GM19240 (cell line): ENCODE measurements around the gene REEP5.
"Not testable (repeated sequence)": the region's sequence is repeated elsewhere in the genome, so short reads cannot be mapped to it uniquely, and the experiment has no call there.

Source experiments
- DNase-seq: peaks from one replicate; pipeline ENCODE4 v3.0.0; 2011; ENCODE audit warnings: low spot score; ENCODE audit not compliant: insufficient read length

REEP5 gene

DNA sequence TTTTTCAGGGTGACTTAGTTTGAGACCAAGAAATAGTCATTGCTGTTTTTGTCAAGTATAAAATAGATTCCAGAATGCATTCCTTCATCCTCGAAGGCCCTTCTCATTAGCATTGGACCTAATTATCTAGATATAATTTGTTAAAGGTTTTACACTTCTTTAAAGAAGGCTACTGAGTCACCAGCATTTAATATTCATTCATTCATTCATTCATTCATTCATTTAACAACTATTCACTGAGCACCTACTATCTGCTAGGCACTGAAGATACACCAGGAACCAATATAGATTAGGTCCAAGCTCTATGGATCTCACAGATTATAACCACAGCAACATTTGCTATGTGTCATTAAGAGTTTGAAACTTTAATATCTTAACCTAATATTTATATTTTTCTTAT, 11.1 kb upstream of the REEP5 start:
- no peak for DNase-seq

DNA sequence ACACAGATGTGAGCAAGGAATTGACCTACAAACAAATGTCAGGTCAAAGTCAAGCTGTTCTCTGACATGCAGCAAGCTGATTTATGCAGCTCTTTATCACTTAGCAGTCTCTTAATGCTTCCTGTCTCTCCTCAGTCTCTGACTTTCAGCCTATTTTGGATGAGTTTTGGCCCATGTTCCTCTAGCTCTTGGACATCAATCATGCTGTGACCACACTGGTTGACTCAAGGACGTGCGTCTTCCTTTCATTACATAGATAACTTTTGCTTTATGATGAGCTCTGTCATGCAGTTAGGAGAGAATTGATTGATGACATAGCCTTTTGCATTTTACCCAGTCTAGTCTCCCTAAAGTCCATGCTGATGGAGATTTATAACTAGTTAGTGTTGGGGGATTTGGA, 9.4 kb upstream of the REEP5 start:
- no peak for DNase-seq

DNA sequence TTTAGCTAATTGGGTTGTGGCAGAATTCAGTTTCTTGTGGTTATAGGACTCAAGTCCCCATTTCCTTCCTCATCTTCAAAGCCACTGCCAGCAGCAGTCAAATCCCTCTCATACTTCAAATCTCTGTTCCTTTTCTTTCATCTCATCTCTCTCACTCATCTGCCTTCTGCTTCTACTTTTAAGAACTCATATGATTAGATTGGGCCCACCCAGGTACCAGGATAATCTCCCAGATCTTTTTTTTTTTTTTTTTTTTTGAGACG, 8.0 kb upstream of the REEP5 start:
- DNase-seq = no peak

DNA sequence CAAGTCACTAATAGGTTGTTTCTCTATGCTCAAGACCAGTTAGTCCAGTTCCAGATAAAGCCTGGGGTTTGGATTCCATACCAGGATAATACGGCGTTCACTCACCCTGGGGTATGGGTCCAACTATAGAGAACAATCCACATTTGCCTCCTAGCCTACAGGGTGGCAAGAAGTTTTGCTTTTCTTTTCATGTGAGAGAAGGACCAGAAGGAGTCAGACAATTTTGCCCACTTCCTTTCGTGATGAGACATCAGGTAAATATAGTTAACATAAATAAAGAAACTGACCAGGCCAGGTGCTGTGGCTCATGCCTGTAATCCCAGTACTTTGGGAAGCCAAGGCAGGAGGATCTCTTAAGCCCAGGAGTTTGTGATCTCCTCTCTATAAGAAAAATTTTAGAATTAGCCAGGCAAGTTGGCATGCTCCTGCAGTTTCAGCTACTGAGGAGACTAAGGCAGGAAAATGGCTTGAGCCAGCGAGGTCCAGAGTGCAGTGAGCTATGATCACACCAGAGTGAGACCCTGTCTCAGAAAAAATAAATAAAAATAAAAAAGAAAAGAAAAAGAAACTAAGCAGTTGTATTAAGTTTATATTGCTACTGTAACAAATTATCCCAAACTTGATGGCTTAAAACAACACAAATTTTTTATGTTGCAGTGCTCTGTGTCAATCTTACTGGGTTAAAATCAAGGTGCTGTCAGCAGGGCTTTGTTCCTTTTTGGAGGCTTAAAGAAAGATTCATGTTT, 7.5 kb upstream of the REEP5 start:
- DNase-seq = no peak

DNA sequence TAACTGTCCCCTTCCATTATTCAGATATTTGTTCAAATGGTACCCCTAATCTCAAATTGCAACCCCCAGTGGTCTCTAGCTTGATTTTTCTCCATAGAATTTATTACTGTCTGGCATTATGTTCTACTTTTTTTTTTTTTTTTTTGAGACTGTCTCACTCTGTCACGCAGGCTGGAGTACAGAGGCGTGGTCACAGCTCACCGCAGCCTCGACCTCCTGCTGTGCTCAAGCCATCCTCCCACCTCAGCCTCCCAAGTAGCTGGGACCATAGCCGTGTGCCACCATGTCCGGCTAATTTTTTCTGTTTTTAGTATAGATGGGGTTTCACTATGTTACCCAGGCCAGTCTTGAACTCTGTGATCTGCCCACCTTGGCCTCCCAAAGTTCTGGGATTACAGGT, 2.0 kb upstream of the REEP5 start:
- no peak for DNase-seq

DNA sequence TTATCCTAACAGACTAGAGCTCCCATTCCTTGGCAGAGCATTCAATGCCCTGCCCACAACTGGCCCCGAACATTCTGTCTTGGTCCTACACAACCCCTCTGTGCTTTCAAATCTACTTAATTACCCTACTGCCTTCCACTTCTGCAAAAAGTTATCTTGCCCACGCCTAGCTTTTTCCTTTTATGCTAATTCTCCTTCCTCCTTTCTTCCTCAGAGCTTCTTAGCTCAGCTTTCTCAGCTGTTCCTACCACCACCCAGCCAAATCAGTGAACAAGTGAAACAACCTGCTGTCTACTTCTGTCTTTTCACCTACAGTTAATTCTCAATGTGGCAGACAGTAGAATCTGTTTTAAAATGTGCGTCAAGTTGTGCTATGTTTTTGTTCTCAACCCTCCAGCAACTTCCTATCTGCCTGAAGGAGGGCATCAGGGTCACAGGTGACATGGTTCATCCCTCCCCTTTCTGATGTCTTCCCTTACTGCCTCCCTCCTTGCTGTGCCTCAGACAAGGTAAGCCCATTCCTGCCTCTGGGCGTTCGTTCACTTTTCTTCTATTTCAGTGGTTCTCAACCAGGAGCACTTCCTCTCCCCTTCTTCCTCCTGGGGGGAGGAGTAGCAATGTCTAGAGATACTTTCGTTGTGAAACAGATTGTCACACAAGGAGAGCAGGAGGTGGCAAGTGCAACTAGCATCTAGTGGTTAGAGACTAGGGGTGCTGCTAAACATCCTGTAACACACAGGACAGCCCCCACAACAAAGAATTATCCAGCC, 1.3 kb upstream of the REEP5 start:
- DNase-seq = no peak

DNA sequence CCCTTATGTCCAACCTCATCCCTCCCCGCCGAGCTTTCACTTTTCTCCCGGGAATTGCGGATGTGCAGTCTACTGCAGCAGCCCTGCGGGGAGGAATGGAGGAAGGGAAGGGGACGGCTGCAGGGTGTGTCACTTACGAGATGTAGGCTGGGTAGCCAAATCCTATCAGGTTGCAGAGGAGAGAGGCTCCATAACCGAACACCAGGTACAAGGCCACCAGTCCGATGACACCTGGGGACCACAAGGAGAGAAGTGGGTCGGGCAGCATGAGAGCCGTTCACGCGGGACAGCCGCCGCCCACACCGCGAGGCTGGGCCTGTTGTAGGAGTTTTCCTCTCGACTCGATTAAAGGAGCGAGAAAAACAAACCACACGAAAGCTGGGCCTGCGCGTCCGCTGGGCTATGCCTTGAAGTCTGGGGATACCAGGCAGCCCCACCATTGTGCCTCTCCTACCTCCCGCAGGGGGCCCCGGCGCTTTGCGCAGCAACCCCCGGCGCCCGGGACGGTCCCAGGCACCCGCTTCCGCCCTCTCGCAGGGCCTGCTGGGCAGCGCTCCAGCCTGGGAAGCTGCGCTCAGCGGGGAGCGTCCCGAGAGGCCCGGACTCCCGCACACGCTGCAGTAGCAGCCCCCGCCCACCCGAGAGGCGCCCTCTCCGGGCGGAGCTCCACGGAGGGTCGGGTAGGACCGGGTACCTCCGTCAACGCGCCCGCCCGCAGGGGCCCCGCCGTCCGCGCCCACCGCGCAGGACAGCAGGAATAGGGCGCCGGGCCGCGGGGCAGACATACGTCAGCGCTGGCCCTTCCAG, 798 bp downstream of the REEP5 start:
- no peak for DNase-seq

DNA sequence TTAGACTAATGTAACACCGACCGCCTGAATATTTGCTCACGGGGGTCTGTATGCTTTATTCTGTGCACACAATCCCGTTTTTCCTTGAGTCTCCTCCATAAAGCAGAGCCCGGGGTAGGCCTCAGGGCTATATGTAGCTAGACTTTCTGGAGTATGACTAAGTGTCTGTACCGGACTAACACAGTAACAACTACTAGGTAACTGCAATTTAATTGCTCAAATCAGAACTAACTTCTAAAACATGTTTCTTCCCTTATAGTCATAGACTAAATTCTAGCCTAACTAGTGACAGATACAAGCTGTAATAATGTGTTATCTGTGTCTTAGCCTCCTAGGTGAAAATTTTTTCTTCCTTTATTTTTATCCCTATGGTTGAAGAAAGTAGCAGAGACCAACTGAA, 2.1 kb downstream of the REEP5 start:
- DNase-seq = no peak

DNA sequence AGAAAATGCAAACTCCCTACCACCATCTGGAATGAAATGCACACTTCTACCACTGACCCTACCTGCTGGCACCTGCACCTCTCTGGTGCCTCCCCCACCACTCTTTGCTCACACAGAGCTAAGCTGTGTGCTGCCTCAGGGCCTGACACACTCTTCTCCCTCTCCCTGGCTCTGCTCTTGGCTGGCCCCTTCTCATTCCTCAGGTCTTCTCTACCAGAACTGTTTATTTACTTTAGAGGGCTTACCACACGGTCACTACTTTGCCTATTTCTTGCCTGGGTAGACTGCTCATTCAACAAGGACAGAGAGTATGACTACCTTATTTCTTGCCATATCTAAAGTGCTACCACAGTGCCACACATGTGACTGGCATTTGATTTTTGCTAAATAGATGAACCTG, 3.3 kb downstream of the REEP5 start:
- DNase-seq = no peak

DNA sequence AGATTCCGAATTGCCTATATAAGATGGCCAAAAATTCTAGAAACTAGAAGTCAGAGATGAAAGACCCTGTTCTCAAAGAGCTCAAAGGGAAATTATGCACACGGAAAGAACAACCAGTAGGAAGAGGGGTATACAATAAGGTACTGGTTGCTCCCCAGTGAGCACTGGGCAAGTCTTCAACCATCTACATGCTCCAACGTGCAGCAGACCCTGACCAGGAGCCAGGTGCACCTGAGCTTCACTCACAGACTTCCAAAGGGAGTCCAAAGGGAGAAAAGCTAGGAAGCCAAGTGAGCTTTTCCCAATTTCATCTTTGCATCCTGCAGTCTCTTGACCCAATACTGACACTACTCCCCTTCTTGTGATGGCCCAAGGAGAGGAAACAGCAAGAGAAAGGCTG, 3.9 kb downstream of the REEP5 start:
- DNase-seq = no peak

DNA sequence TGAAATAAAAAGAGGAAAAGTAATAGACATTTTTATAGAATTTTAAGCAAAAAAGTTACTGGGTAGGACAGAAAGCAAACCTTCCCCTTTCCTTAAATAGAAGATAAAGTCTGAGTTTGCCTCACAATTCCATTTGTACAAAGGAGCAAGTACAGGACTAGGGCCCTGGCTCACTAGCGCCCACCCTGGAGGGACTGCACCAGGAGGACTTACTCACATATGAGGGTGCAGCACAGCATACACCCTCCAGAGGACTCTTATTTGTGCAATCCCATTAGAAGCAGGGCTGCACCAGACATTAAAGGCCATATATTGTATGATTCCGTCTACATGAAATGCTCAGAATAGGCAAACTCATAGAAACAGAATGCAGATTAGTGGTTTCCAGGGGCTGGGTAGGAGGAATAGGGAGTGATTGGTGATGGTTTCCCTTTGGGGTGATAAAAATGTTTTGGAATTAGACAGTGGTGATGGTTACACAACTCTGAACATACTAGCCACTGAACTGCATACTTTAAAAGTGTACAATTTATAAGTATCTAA, 4.5 kb downstream of the REEP5 start:
- DNase-seq = no peak

DNA sequence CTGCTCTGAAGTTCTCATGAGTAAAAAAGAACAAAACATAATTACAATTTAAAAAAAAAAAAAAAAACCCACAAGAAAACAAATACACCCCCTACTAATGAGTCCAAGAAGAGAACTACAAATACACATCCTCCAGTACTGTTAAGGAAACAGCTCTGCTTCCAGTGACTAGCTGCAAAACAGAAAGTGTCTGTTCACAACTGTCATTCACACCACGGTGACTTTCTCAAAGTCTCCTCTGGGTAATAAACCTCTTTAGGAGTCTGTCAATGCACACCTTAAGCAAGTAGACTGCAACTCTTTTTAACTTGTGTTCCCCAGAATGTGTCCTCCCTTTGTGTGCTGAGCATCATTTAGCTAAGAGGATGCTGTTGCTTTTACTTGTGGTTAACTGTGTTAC, 6.2 kb downstream of the REEP5 start:
- no peak for DNase-seq

DNA sequence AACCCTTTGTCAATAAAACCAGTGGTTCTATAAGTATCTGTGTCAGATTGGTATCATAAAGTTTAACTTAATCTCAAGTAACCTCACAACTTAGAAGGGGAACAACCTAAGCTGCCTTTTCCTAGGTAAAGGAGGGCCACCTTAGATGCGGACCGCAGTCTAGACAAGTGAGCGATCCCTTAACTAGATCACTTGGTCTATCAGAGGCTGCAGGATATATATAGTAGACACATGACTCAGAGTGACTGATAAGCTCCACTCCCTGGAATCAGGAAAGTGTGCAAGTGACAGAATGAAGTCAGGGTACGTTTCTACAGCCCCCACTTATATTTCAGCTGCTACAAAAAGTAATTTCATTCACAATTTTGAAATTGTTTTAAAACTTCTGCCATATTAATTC, 7.4 kb downstream of the REEP5 start:
- DNase-seq = no peak

DNA sequence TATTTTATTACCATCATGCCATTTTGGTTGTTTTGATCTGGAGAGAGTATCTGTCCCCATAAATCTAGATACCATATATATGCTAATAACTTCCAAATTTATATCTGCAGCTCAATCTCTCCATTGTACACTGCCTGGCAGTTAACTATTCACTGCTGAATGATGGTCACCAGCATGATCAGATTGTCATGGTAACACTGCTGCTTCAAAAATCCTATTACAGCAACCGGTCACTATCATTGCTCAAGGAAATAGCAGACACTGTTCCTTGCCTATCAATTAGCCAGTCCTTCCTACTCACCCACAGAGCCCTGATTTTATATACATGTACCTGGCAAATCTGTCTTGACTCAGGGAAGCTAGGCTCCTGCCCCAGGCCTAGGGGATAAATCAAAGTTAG, 11.5 kb downstream of the REEP5 start:
- no peak for DNase-seq

DNA sequence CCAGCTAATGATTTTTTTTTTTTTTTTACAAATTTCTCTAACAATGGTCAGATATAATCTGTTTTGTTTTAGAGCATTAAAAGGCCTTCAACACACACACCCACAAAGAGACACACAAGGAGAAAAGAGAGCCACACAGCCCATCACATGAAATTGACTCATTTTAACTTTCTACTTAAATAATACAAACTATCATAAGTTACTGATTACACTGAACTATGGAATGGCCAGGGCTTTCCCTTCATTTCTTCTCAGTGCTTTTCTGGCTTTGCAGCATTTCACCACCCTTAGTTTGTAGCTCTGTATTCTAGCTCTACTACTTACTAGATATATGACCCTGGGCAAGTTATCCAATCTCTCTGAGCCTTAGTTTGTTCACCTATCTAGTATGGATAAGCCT, 13.2 kb downstream of the REEP5 start:
- no peak for DNase-seq

DNA sequence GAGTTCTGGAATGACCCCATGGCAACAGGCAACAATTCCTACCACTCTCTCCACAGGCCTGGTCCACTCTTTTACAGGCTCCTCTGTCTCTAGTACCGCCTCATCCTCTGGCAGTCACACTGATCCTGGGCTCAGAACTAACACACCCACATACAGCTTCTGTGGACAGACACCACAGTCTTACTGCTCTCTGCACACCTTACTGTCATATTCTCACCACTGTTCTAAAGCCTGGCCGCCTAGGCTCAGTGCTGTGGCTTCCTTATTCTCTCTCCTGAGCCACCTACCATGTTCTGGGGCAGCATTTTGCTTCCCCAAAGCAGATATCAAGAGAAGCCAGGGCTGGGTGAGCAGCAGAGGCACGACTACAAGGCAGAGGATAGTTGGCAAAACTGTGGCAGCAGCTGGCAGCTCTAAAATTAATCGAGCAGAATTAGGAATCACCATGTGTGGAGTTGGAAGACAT, 14.8 kb downstream of the REEP5 start:
- DNase-seq = no peak

DNA sequence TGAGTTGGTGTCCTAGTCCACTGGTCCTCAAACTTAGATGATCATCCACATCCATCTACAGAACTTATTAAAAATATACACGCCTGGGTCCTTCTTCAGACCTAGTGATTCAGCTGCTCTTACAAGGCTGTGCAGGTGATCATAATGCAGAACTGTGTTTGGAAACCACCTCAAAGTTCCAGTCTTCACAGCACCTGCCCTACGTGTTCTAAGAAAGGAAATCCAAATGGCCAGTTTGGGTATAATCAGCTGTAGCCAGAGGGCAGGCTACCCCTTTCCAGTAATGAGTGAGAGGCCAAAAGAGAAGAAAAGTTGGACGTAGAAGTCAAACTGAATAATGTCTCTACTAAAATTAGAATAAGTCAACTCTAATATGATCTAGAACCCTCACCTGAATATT, 15.4 kb downstream of the REEP5 start:
- no peak for DNase-seq

DNA sequence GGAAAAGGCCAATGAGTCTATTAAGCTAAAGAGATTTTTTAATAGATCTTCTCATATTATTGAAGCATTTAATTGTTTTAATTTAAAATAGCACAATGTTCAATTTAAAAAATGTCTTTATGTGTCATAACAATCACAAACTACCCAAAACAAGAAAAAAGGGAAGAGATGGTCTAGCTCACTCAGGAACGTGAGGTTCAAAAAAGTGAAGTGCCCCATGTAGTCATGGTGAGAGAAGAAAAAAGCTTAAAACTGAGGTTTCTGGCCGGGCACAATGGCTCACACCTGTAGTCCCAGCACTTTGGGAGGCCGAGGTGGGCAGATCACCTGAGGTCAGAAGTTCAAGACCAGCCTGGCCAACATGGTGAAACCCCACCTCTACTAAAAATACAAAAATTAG, 17.0 kb downstream of the REEP5 start:
- not testable (repeated sequence) for DNase-seq

DNA sequence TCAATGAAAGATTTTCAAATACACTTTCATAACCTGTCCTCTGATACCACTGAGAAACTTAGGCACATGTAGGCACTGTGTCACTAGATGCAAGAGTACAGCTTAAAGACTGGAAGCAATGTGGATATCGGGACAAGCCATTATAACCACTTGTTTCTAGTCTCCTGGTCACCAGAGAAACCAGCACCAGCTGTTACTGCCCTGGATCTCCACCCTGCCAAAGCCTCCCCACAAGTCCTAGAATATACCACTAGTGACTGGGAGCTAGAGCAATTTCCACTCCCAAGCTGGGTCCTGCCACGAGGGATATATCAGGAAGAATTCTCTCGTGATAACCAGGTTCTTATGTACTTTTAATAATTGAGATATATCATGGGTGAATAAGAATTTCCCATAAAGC, 19.5 kb downstream of the REEP5 start:
- DNase-seq = no peak

DNA sequence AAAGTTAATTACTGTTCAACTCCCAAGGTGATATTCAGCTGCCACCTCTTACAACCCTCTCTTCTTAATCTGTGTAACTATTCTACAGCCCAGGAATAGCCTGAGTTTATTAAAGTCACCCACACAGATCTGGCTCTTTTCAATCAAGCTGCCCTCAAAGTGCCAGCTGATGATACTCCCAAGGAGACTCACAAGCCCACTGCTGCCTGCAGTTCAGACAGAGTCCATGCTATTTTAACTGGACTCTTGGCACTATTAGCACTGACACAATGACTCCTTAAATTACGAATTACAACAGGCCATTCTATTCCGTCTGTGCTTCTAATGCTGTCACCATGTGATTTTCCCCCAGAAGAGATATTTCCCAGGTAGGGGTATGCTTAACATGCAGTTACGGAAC, 26.3 kb downstream of the REEP5 start:
- DNase-seq = no peak

DNA sequence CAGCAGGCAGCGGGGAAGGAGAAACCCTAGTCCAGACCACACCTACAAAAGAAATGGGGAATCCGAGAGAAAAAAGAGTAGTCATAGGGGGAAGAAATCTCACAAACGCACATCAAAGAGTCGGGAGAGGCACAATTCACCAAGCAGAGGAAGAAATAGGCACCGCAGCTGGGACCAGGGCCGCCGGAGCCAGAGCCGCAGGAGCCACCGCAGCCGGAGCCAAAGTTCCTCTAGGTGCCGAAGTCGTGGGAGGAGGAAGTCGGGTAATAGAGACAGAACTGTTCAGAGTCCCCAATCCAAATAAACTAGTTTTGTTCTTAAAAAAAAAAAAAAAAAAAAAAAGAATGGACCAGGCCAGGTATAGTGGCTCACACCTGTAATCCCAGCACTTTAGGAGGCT, 29.3 kb downstream of the REEP5 start:
- DNase-seq = no peak

DNA sequence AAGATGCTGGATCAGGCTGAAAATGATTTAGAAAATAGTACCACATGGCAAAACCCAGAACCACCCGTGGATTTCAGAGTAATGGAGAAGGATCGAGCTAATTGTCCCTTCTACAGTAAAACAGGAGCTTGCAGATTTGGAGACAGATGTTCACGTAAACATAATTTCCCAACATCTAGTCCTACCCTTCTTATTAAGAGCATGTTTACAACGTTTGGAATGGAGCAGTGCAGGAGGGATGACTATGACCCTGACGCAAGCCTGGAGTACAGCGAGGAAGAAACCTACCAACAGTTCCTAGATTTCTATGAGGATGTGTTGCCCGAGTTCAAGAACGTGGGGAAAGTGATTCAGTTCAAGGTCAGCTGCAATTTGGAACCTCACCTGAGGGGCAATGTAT, 30.0 kb downstream of the REEP5 start:
- not testable (repeated sequence) for DNase-seq
